HL-60 (cell line): ENCODE data around the gene FCHO2.

Experiments
- DNase-seq, 2 experiments: peaks; one replicate each; pipeline ENCODE4 v3.0.0-alpha.2; 2010 to 2020; ENCODE audit warnings: low read depth in 1 of 2, low spot score in 1 of 2
- H3K27ac ChIP-seq: fragments of 250-450 bp; sonication (Bioruptor Pico); replicated peaks from 2 replicates; pipeline ENCODE4 v1.5.1; 2020; ENCODE audit warnings: mild to moderate bottlenecking, moderate library complexity
- H3K27me3 ChIP-seq: fragments of 250-450 bp; sonication (Bioruptor Pico); 2 replicates; pipeline ENCODE4 v1.5.1; 2021; ENCODE audit warnings: mild to moderate bottlenecking, moderate library complexity; ENCODE audit not compliant: insufficient read depth, poor library complexity, severe bottlenecking
- H3K4me3 ChIP-seq: replicated peaks from 2 replicates; pipeline ENCODE4 v1.5.1; 2011; ENCODE audit warnings: mild to moderate bottlenecking, control low read depth, low read length; ENCODE audit not compliant: insufficient read depth
- GABPA ChIP-seq: IDR thresholded peaks from 2 replicates; pipeline ENCODE4 v1.6.1; 2012; ENCODE audit warnings: low read depth
- POLR2AphosphoS5 ChIP-seq: IDR thresholded peaks from 2 replicates; pipeline ENCODE4 v1.6.1; 2012; ENCODE audit warnings: low read depth
- SPI1 ChIP-seq: IDR thresholded peaks from 2 replicates; pipeline ENCODE4 v1.6.1; 2012; ENCODE audit warnings: low read depth, mild to moderate bottlenecking, borderline replicate concordance
- TF ChIP-seq, protein P1 (sequence below): IDR thresholded peaks from one replicate; pipeline ENCODE4 v1.5.1; 2011; ENCODE audit warnings: low read length, control low read depth, inconsistent platforms; ENCODE audit not compliant: insufficient read depth
- TF ChIP-seq, protein P2 (sequence below): IDR thresholded peaks from 2 replicates; pipeline ENCODE4 v1.6.1; 2012; ENCODE audit warnings: low read depth; ENCODE audit not compliant: insufficient replicate concordance

Gene FCHO2

DNA sequence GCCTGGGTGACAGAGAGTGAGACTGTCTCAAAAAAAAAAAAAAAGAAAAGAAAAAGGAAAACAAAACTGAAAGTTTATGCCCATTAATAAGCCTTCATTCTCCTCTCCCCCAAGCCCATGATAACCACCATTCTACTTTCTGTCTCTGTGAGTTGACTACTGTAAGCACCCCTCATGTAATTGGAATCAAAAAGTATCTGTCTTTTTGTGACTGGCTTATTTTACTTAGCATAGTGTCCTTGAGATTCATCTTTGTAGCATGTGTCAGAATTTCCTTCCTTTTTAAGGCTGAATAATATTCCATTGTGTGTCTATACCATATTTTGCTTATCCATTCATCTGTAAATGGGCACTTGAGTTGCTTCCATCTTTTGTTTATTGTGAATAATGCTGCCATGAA lies 150.5 kb downstream of the FCHO2 start:
- Histone ChIP-seq H3K27ac (no peak overlapping the region), H3K27me3 (no peaks in the 10 kb centered on the region), H3K4me3 (no peak overlapping the region)
- no peak for DNase-seq
- no peak for TF ChIP-seq POLR2AphosphoS5
- TF ChIP-seq SPI1, result no peak
- TF ChIP-seq GABPA, result no peak

DNA sequence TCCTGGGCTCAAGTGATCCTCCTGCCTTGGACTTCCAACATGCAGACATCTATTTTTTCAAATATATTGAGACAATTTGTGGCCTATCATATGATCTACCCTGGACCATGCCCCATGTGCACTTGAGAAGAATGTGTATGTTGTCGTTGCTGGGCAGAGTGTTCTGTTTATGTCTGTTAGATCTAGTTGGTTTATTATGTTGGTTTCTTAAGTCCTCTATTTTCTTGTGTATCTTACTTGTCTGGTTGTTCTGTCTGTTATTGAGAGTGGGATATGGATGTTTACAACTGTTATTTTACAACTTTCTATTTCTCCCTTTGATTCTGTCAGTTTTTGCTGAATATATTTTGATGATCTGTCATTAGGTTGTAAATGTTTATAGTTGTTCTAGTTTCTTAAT lies 154.3 kb downstream of the FCHO2 start:
- no peak overlapping the region for H3K27ac ChIP-seq
- no peak overlapping the region for H3K4me3 ChIP-seq
- no peak for DNase-seq
- H3K27me3 ChIP-seq, result no peaks in the 10 kb centered on the region
- TF ChIP-seq, protein P1, sequence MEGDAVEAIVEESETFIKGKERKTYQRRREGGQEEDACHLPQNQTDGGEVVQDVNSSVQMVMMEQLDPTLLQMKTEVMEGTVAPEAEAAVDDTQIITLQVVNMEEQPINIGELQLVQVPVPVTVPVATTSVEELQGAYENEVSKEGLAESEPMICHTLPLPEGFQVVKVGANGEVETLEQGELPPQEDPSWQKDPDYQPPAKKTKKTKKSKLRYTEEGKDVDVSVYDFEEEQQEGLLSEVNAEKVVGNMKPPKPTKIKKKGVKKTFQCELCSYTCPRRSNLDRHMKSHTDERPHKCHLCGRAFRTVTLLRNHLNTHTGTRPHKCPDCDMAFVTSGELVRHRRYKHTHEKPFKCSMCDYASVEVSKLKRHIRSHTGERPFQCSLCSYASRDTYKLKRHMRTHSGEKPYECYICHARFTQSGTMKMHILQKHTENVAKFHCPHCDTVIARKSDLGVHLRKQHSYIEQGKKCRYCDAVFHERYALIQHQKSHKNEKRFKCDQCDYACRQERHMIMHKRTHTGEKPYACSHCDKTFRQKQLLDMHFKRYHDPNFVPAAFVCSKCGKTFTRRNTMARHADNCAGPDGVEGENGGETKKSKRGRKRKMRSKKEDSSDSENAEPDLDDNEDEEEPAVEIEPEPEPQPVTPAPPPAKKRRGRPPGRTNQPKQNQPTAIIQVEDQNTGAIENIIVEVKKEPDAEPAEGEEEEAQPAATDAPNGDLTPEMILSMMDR, result no peak
- TF ChIP-seq GABPA (no peak), POLR2AphosphoS5 (no peak), SPI1 (no peak)
- TF ChIP-seq, protein P2, sequence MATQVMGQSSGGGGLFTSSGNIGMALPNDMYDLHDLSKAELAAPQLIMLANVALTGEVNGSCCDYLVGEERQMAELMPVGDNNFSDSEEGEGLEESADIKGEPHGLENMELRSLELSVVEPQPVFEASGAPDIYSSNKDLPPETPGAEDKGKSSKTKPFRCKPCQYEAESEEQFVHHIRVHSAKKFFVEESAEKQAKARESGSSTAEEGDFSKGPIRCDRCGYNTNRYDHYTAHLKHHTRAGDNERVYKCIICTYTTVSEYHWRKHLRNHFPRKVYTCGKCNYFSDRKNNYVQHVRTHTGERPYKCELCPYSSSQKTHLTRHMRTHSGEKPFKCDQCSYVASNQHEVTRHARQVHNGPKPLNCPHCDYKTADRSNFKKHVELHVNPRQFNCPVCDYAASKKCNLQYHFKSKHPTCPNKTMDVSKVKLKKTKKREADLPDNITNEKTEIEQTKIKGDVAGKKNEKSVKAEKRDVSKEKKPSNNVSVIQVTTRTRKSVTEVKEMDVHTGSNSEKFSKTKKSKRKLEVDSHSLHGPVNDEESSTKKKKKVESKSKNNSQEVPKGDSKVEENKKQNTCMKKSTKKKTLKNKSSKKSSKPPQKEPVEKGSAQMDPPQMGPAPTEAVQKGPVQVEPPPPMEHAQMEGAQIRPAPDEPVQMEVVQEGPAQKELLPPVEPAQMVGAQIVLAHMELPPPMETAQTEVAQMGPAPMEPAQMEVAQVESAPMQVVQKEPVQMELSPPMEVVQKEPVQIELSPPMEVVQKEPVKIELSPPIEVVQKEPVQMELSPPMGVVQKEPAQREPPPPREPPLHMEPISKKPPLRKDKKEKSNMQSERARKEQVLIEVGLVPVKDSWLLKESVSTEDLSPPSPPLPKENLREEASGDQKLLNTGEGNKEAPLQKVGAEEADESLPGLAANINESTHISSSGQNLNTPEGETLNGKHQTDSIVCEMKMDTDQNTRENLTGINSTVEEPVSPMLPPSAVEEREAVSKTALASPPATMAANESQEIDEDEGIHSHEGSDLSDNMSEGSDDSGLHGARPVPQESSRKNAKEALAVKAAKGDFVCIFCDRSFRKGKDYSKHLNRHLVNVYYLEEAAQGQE, result no peak

DNA sequence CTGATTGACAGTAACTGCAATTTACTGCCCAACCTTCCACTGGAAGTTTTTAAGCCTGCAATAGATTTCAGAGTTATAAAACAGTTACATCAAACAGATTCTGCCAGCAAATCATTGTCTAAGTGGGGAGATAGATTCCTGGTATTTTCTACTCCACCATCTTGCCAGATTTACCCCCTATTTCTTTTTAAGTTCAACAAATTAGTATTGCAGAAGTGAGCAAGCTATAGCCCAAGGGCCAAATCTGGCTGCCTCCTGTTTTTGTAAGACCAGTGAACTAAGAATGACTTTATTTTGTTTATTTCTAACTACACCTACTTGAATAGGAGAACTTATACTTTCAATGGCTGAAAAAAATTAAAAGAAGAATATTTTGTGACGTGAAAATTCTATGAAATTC lies 155.7 kb downstream of the FCHO2 start:
- H3K27ac ChIP-seq, result no peak overlapping the region
- no peak for DNase-seq
- TF ChIP-seq POLR2AphosphoS5 (no peak), GABPA (no peak), SPI1 (no peak)
- TF ChIP-seq, protein P1, result no peak
- TF ChIP-seq, protein P2, result no peak
- H3K4me3 ChIP-seq, result no peak overlapping the region
- H3K27me3 ChIP-seq, result no peaks in the 10 kb centered on the region

DNA sequence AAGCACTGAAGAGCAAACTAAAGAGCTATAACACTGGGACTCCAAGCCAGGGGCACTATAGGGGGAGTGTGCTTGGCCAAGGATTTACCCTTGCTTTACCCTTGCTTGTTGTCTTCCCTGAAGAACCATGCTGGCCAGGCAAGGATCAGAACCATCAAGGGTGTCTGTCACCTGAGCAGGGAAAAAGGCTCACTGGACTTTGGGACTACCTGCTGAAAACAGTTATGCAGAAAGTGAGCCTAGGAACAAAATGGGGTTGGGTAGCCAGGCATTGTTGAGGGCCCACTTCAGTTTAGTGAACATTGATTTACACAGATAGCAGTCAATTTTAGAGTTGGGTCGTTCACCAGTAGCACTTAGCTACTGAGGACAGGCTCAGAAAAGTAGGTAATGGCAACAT lies 156.5 kb downstream of the FCHO2 start:
- TF ChIP-seq POLR2AphosphoS5 (no peak), SPI1 (no peak)
- TF ChIP-seq, protein P1, result no peak
- Histone ChIP-seq H3K4me3 (no peak overlapping the region), H3K27me3 (no peaks in the 10 kb centered on the region), H3K27ac (no peak overlapping the region)
- DNase-seq, result no peak
